Left cardiac atrium (tissue), 4 donors: ENCODE results near the gene FAM131B. TPM values are rescaled to one million over a fixed set of nuclear protein-coding genes. Genes with fewer than 3 reads are reported as not detected.
"Not testable (repeated sequence)": the region's sequence is repeated elsewhere in the genome, so short reads cannot be mapped to it uniquely, and the experiment has no call there.

ENCODE experiments used
- ATAC-seq, 2 donors: fragments of 200-7000 bp; cut with Tn5 transposase; one replicate each; pipeline ENCODE4 v1.9.1; 2020; ENCODE audit warnings: mild to moderate bottlenecking in 2 of 2, moderate library complexity in 2 of 2
- DNase-seq: peaks from one replicate; pipeline ENCODE4 v3.0.0-alpha.2; 2020
- intact Hi-C, 2 donors: fragments of 100-400 bp; cut with DNase I; formaldehyde crosslinking; loops; one replicate each; pipeline versions ENCODE4 v1.14.1 to v1.15.1; 2022 to 2023
- total RNA-seq, 2 donors: library from RNA; stranded (reverse); fragmentation: NEBNext Ultra II Directional; extraction: Animal tissue kit (Norgen Biotek cat#: 25700); gene quantifications; one replicate each; pipeline ENCODE4 v1.2.1, GENCODE V29; 2021
- donor health status: DM: no; HTN: yes; CAD: no.
- donor health status: DM: no; HTN: yes; CAD: no; lungs with severe emphysema.
- donor health status: DM: yes; HTN: yes; CAD: no.
- donor health status: Dilated cardiomyopathy.

Gene FAM131B
- total RNA-seq, 2 donors from 2014 or later = 0.29 to 0.97 TPM

DNA sequence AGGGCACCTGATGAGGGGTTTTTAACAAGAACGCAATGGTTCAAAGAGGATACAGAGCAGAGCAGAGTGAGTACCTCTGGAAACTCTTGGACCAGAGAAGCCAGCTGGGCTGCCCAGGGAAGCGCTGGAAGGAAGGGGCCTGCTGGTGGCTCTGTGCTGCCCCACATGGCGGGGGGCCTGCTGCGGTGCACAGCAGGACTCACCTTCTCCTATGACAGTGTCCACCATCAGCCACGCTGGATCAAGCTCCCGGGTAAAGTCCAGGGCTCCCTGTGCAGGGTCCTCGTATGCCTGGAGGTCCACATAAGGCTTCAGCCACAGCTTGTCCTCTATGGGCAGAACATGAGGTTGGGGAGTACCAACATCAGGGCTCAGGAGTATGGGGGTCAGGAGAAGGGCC is 33.7 kb upstream of the FAM131B start:
- no peak for ATAC-seq
- DNase-seq = peak; percentile 16
- intact Hi-C loops = no loop called here

DNA sequence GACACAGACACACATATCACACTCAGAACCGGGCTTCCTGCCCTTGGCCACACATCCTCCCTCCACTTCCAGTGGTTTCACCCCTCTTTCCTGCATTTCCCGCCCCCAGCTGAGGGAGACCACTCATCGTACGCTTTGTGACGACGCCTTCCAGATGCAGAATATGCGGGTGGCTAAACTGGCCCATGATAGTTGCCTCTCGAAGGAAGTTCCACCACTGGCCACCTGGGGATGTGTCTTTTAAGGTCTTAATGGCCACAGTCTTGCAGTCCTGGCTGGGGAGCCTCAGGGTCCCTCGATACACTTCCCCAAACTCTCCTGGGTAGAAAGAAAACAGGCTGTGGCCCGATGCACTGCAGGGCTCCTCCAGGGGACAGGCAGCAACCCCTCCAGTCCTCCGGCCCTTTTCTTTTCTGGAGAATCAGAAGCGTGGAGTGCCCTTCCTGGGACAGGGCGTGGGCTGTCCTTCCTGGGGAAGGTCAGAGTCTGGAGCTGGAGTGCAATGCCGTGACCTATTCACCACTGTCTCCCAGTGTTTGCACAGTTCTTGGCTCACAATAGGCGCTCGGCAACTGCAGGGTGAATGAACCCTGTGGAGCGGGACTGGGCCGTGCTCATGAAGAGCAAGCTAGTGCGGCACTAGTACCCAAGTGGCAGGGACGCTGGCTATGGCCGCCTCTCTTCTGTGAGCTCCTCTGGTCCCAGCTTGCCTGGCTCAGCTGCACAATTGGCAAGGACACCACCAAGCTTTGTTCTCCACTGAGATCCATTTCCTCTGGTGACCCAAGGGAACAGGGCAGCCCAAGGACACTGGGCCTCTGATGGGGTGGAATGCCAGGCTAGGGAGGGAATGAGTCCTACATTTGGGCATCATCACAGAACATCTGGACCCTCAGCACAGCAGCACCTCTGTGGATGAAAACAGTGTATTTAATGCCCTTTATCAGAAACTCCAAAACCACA is 33.0 kb upstream of the FAM131B start:
- intact Hi-C loops = no loop called here
- DNase-seq (peak; percentile 47), ATAC-seq (peak; percentile 1 to 14)

DNA sequence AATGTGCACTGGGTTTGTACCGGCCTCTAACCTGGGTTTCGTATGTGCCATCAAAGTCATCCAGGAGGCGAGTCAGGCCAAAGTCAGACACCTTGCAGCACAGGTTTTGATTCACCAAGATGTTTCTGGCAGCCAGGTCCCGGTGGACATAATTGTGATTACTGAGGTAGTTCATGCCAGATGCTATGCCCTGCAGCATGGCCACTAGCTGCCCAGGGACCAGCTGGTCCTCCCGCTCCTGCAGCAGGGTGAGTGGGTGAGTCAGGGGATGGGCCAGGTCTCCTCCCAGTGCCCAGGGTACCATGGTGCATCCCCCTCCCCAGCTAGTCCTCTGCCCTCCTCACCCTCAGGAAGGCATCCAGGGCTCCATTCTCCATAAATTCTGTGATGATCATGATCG is 32.3 kb upstream of the FAM131B start:
- intact Hi-C loops = no loop called here
- DNase-seq (peak; percentile 18), ATAC-seq (no peak)

DNA sequence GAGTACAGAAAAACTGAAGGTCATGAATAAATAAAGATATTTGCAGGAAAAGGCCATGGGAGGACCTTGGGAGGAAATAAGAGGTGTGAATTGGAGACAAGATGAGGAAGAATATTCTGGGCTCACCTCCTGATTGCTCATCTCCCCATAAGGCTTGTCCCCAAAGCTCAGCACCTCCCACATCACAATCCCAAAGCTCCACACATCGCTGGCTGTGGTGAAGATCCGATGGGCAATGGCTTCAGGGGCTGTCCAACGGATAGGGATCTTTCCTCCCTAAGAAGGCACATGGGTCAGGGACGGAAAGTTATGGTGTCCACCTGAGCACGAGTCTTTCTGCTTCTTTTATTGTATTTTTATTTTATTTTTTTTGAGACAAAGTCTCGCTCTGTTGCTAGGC is 31.6 kb upstream of the FAM131B start:
- ATAC-seq = no peak
- peak; percentile 20 for DNase-seq
- intact Hi-C loops = no loop called here

DNA sequence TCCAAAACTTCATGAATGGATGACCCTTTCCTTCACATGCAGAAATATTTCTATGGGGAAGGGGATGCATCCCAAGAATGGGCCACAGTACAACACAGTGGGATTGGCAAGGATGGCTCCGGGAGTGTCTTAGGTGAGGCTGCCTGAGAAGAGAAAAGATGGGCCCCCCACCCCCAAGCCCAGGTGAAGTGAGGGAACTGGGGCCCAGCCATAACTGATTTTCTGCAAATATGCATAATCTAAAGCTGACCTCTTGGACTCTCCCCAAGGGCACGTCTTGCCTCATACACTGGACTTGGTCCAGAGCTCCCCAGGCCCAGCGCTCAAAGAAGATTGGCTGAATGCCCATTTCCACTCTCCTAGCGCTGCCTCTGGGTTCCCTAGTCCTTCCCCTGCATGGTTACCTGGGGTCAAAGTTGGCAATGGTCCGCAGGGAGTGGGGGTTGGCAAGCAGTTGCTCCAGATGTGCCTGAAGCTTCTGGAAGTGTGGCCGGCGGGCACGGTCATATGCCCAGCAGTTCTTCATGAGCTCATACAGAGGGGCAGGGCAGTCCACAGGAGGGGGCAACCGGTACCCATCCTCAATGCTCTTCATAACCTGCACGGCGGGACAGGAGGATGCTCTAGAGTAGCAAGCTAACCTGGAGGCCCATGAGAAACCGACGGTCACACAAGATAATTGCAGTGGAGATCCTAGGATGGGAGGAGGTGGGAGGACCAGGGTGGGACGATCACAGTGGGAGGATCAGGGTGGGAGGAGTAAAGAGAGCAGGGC is 30.9 kb upstream of the FAM131B start:
- intact Hi-C loops = no loop called here

DNA sequence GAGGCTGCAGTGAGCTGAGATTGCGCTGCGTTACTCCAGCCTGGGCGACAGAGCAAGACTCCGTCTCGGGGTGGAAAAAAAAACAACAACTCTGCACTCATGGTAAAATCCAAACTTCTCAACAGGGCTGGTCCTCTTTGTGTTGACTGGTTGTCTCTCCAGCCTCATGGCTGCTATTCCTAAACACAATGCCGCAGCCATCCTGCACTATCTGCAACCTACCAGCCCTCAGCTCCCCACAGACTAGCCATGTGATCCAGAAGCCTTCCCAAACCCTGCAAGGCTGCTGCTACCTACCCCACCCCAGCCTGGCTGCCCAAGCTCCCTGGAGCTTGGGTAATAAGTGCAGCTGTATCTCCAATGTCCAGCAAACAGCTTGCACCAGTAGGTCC is 30.4 kb upstream of the FAM131B start:
- DNase-seq = peak; percentile 14
- ATAC-seq = no peak
- intact Hi-C loops = no loop called here

More for the DNA sequence above, 30.9 kb upstream of the FAM131B start:
- DNase-seq = peak; percentile 33
- ATAC-seq = peak in 1 of 2 donors; percentile 1

DNA sequence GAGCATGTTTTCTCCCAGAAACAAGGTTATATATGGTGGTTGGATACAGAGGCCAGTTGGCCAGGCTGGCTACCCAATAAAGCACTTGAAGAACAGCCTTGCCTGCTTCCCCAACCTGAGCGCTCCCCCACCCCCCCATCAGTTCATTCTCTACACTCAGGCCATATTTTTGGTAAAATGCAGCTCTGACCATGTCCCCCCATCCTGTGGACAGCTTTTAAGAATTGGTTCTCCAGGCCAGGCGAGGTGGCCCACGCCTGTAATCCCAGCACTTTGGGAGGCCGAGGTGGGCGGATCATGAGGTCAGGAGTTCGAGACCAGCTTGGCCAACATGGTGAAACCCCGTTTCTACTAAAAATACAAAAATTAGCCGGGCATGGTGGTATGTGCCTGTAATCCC is 29.9 kb upstream of the FAM131B start:
- ATAC-seq, intact Hi-C loops: not testable (repeated sequence)
- peak; percentile 19 for DNase-seq

DNA sequence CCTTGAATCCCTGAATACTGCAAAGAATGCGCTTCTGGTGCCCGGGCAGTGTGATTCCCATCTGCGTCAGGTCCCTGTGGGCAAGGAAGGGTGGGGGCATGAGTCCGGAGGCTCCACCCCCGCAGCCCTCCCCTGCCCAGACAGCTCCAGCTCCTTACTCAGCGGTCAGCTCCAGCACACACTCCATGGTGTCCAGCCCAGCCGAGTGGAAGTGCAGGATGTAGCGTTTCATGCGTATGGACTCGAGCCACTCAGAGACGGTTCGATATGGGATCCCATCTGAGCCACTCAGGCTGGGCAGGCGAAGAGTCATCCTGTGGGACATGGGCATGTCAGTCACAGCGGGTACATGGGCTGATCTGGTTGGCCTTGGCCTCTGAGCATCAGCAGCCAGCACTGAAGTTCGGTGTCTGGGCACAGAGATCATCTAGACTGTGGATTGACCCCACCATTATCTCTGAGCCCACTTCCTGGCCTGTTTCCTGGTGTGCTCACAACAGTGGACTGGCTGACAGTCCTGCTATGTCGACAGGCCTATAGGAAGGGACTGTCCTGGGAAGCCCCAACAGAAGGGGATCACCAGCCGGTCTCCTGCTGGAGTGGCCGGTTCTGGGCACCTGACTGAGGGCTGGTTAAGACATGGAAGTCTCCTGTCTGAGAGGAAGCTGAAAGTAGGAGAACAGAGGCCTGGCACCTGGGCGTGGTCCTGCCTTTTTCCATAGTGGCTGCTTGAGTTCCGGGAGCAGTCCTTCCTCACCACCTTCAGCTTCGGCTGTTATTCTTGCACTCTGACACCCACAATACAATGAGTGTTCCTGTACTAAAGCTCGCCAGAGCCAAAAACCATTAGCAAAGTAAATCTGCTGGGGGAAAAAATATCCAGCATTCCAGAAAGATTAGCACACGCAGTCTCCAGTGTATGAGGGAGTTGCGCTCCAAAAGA is 29.2 kb upstream of the FAM131B start:
- peak; percentile 83 for DNase-seq
- intact Hi-C loops = no loop called here
- peak; percentile 74 to 76 for ATAC-seq

DNA sequence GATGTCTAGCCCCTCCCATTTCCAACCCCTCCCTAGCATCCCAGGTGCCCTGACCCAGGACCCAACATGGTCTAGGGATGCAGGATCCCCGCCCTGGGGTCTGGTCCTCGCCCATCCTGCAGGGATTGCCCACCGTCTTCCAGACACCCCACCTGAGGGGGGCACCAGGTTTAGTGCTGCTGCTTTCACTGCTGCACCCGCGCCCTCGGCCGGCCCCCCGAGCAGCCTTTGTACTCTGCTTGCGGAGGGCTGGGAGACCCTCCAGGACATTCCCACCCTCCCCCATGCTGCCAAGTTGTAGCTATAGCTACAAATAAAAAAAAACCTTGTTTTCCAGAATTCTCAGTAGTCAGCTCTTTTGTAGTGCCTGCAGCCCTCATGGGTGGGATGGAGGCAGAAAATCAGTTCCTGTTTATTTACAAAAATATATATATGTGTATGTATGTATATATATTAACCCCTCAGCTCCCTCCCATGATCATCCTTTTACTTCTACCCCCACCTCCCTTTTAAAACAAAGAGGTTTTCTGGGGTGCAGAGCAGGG is 28.3 kb upstream of the FAM131B start:
- DNase-seq (peak; percentile 23), ATAC-seq (no peak)
- intact Hi-C loops = no loop called here

DNA sequence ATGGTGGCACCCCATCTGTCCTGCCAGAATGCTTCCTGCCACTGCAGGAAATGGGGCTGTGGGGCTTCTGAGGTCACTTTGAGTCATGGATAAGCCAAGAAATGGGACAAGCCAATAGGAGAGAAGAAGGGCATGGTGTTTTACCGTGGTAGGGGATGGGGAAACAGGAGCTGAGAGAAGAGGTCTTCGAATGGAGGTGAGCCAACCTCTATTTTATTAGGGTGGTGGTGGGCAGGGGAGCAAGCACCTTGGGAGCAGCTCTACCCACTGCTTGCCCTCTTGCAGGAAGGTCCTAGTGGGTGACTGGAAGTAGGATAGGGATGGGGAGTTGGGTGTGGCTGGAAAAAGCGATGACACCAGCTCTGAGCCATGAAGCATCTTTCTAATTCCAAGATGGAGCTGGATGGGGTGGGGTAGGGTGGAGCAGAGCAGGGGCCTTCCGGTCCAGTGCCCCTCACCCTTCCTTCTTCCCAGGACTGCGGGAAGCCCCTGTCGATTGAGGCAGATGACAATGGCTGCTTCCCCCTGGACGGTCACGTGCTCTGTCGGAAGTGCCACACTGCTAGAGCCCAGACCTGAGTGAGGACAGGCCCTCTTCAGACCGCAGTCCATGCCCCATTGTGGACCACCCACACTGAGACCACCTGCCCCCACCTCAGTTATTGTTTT is 27.7 kb upstream of the FAM131B start:
- intact Hi-C loops = no loop called here
- DNase-seq (peak; percentile 21), ATAC-seq (no peak)

DNA sequence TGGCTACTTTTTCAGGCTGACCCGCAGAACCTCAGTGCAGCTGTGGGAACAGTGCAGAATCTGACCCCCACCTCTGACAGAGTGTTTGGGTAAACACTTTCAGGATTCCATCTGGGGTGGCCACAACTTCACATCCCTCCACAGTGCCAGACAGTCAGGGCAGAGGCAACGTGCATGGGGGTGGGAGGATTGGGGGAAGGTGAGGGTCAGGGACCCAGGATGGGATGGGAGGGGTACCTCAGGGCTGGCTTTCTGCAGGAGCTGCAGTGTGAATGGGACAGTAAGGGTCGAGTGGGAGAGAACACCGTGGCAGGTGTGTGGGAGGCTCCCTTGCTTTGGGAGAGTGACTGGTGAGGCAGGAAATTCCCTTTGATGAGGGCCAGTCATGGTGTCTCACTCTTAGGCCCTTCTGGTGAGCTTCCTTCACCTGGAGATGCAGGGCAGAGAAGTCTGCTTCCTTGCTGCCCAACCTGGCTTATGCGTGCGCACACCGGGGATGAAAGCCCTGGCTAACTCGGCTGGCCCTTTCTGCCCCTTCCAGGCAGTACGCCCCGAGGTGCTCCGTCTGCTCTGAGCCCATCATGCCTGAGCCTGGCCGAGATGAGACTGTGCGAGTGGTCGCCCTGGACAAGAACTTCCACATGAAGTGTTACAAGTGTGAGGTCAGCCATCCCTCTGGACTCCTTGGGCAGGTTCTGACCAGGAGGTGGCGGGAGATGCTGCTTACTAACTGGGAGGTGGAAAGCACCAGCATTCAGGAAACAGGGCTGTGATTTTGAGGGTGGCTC is 27.0 kb upstream of the FAM131B start:
- intact Hi-C loops = no loop called here
- ATAC-seq = no peak
- DNase-seq = peak; percentile 22

DNA sequence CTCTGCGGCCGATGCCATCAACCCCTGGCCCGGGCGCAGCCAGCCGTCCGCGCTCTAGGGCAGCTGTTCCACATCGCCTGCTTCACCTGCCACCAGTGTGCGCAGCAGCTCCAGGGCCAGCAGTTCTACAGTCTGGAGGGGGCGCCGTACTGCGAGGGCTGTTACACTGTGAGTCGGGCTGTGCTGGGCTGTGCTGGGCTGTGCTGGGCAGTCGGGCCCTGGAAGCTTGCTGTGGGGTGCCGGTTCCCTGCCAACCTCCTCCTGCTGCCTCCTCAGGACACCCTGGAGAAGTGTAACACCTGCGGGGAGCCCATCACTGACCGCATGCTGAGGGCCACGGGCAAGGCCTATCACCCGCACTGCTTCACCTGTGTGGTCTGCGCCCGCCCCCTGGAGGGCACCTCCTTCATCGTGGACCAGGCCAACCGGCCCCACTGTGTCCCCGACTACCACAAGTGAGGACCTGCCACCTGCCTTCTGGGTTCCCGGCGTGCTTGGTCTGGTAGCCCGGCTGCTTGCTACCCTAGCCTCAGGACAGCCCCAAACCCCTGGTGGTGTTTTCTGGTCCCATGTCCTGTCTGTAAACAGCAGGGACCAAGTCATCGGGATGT is 26.1 kb upstream of the FAM131B start:
- DNase-seq (peak; percentile 24), ATAC-seq (no peak)
- intact Hi-C loops = no loop called here

DNA sequence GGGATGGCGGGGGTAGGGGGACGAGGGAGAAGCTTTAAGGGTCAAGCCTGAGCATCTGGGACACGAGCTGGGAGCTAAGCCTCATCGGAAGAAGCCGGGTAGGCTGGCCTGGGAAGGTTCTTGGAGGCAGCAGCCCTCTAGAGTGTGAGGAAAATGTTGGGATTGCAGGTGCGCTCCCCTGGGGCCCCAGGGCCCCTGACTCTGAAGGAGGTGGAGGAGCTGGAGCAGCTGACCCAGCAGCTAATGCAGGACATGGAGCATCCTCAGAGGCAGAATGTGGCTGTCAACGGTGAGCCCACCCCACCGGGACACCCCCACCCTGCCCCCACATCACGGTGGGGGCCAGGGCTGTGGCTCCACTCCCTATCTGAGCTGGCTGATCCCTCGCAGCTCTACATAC is 25.5 kb upstream of the FAM131B start:
- DNase-seq (no peak), ATAC-seq (no peak)
- intact Hi-C loops = no loop called here

DNA sequence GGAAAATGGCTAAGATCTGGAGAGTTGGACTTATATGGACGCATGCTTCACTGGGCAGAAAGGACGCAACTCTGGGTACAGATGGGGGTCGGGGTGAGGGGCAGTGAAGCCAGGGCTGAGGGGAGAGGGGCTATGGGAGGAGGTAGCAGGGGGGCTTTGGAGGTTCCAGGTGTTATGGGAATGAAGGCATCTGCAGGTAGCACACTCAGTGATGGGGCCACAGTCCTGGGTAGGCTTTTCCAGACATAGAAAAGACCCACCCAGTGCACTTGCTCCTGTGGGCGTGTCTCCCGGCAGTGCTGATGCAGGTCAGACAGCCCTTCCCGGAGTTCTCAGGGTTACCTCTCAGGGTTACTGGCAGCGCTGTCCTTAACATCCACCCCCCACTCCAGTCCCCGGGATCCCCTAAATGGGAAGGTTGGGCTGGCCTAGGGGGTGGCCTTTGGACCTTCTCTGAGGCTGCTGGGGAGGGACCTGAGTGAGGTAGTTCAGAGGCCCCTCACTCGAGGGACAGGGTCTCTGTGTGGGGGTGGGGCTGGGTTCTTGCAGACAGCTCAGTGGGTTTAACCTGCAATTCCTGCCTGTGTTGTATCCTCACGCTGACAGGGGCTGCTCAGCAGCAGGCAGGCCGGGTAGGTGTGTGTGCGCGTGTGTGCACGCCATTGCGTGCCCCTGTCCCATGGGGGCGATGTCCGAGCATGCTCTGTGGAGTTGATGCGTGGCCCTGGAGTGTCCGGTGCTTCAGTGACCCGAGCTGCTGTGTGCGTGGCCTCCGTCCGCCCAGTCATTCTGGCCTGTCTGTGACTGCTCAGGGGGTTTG is 24.9 kb upstream of the FAM131B start:
- DNase-seq (no peak), ATAC-seq (no peak)
- intact Hi-C loops = no loop called here

DNA sequence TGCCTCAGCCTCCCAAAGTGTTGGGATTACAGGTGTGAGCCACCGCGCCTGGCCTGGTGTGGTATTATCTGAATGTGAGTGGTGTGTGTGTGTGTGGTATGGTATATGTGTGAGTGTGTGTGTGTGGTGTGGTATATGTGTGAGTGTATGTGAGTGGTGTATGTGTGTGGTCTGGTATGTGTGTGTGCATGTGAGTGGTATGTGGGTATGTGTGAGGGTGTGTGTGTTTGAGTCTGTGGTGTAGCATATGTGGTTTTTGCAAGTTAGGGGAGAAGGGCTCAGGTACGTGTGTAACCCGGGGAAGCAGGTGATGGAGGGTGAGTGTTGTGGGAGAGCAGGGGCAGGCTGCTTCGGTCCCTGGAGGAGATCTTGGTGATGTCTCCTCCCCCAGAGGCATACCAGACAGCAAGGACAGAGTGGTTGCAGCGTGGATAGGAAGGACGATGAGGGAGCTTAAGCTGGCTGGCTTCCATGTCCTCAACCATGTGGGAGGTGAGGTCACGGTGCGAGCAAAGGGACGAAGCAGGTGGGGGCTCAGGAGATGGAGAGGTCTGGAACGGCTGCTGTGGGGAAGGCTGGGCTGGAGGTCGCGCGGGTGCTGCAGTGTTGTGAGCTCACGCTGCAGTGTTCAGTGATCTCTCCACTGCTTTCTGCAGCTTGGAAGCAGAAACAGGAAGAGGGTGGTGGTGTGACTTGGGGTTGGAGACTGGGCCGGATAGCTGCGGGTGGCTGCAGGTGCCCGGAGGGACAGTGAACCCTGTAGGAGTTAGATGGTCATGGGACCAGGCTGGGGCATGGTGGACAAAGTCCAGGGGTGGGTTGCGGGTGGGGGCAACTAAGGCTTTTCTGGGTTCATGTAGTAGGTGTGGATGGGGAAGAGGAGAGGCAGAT is 23.6 kb upstream of the FAM131B start:
- ATAC-seq = peak in 1 of 2 donors; percentile 1
- DNase-seq = peak; percentile 41
- intact Hi-C loops = no loop called here
